CD4-positive, CD25-positive, alpha-beta regulatory T cell (primary cell): Measurements from ENCODE around the gene DUSP22. TPM values are rescaled to one million over a fixed set of nuclear protein-coding genes. Genes with fewer than 3 reads are reported as not detected.

Source experiments
- ATAC-seq, 2 donors: fragments of 150-1000 bp; cut with Tn5 transposase; one replicate each; pipeline ENCODE4 v1.10.0; 2021; ENCODE audit warnings: low read depth in 2 of 2, moderate number of reproducible peaks in 2 of 2, moderate library complexity in 1 of 2
- DNase-seq, 3 donors: peaks; one replicate each; pipeline versions ENCODE4 v3.0.0 to v3.0.0-alpha.2; 2012 to 2022; ENCODE audit warnings: mixed read lengths in 1 of 3
- H3K27ac ChIP-seq: one replicate; pipeline ENCODE4 v1.7.0; 2013; ENCODE audit warnings: mild to moderate bottlenecking, low read length; ENCODE audit not compliant: insufficient read depth, poor library complexity, severe bottlenecking
- H3K27me3 ChIP-seq: one replicate; pipeline ENCODE4 v1.7.0; 2013; ENCODE audit warnings: low read length; ENCODE audit not compliant: control insufficient read depth, insufficient read depth
- H3K36me3 ChIP-seq: one replicate; pipeline ENCODE4 v1.7.0; 2013; ENCODE audit warnings: mild to moderate bottlenecking, low read length, moderate library complexity; ENCODE audit not compliant: control insufficient read depth, insufficient read depth
- H3K4me1 ChIP-seq: 2 replicates; pipeline ENCODE4 v1.7.0; 2013; ENCODE audit warnings: mild to moderate bottlenecking, low read length; ENCODE audit not compliant: insufficient read depth, control insufficient read depth, poor library complexity, severe bottlenecking
- H3K4me3 ChIP-seq: one replicate; pipeline ENCODE4 v1.7.0; 2013; ENCODE audit warnings: low read depth, mild to moderate bottlenecking, low read length, moderate library complexity
- H3K9me3 ChIP-seq, 2 experiments: 1 replicate in 1 of 2; 2 replicates in 1 of 2; pipeline ENCODE4 v1.7.0; 2013; ENCODE audit warnings: low read length in 2 of 2, mild to moderate bottlenecking in 1 of 2, moderate library complexity in 1 of 2; ENCODE audit not compliant: control insufficient read depth in 2 of 2
- H3K27ac Mint-ChIP-seq, 3 donors: one replicate each; pipeline ENCODE4 v1.8.0; 2020 to 2022; ENCODE audit warnings: mild to moderate bottlenecking in 3 of 3, mixed read lengths in 3 of 3, moderate library complexity in 2 of 3
- H3K27me3 Mint-ChIP-seq: one replicate; pipeline ENCODE4 v1.8.0; 2022; ENCODE audit warnings: mild to moderate bottlenecking, mixed read lengths
- H3K36me3 Mint-ChIP-seq: one replicate; pipeline ENCODE4 v1.8.0; 2020; ENCODE audit warnings: mixed read lengths
- H3K4me1 Mint-ChIP-seq, 4 donors: one replicate each; pipeline ENCODE4 v1.8.0; 2020 to 2022; ENCODE audit warnings: mixed read lengths in 4 of 4, mild to moderate bottlenecking in 1 of 4
- H3K4me3 Mint-ChIP-seq, 4 donors: one replicate each; pipeline ENCODE4 v1.8.0; 2020 to 2022; ENCODE audit warnings: mild to moderate bottlenecking in 4 of 4, mixed read lengths in 4 of 4, moderate library complexity in 3 of 4
- H3K9me3 Mint-ChIP-seq, 7 donors: one replicate each; pipeline ENCODE4 v1.8.0; 2020 to 2022; ENCODE audit warnings: mixed read lengths in 7 of 7, mild to moderate bottlenecking in 3 of 7, moderate library complexity in 2 of 7
- polyA plus RNA-seq, 4 donors: library from polyadenylated mRNA; unstranded; fragments of 300-500 nt; fragmentation: Illumina TruSeq; gene quantifications; one replicate each; pipeline ENCODE4 v1.2.3, GENCODE V29; 2021
- total RNA-seq: library from RNA; stranded (reverse); gene quantifications from one replicate; pipeline ENCODE4 v1.2.3, GENCODE V29; 2022

DUSP22 gene
- total and polyA plus RNA-seq, 5 donors from 2014 or later, result 45.5 to 48.5 (median 46.6) TPM

- H3K36me3 Mint-ChIP-seq, result no peaks in the 10 kb centered on the region
- peak overlapping the region; percentile 41 to 57 (median 52) for H3K27ac Mint-ChIP-seq
- ATAC-seq, result peak in 1 of 2 donors; percentile 26
- Histone ChIP-seq H3K36me3 (no peaks in the 10 kb centered on the region), H3K27ac (peak overlapping the region; percentile 56), H3K27me3 (no peaks in the 10 kb centered on the region), H3K9me3 (no peaks in the 10 kb centered on the region), H3K4me1 (peaks cover 12% of the 10 kb centered on the region), H3K4me3 (peak overlapping the region; percentile 83)
- peak in 2 of 3 donors; percentile 19 to 72 for DNase-seq
- peaks cover 0 to 3% (median 0%) of the 10 kb centered on the region in 7 donors for H3K9me3 Mint-ChIP-seq
- peaks cover 25 to 65% (median 46%) of the 10 kb centered on the region in 4 donors for H3K4me1 Mint-ChIP-seq
- peaks cover 4% of the 10 kb centered on the region for H3K27me3 Mint-ChIP-seq
- peak overlapping the region; percentile 29 to 64 (median 48) for H3K4me3 Mint-ChIP-seq
Observed at GRCh38 chr6:259901-260508, 32.3 kb upstream of the DUSP22 start.

GRCh38 chr6:264626-265025 lies 27.7 kb upstream of the DUSP22 start:
- no peaks in the 10 kb centered on the region for H3K27me3 Mint-ChIP-seq
- no peak overlapping the region for H3K27ac Mint-ChIP-seq
- H3K27ac ChIP-seq, result no peak overlapping the region
- no peak overlapping the region for H3K4me3 ChIP-seq
- peaks cover 0 to 5% (median 0%) of the 10 kb centered on the region in 7 donors for H3K9me3 Mint-ChIP-seq
- no peaks in the 10 kb centered on the region for H3K27me3 ChIP-seq
- no peak overlapping the region for H3K4me3 Mint-ChIP-seq
- peaks cover 12 to 32% (median 23%) of the 10 kb centered on the region in 4 donors for H3K4me1 Mint-ChIP-seq
- DNase-seq (no peak), ATAC-seq (no peak)
- no peaks in the 10 kb centered on the region for H3K9me3 ChIP-seq
- H3K36me3 Mint-ChIP-seq, result no peaks in the 10 kb centered on the region
- H3K36me3 ChIP-seq, result no peaks in the 10 kb centered on the region
- peaks cover 9% of the 10 kb centered on the region for H3K4me1 ChIP-seq

- Histone ChIP-seq H3K9me3 (no peaks in the 10 kb centered on the region), H3K4me3 (no peak overlapping the region), H3K4me1 (peaks cover 14% of the 10 kb centered on the region), H3K36me3 (no peaks in the 10 kb centered on the region), H3K27me3 (no peaks in the 10 kb centered on the region), H3K27ac (no peak overlapping the region)
- Mint-ChIP-seq H3K27ac (no peak overlapping the region), H3K27me3 (peaks cover 5% of the 10 kb centered on the region), H3K9me3 (peaks cover 0 to 17% (median 3%) of the 10 kb centered on the region in 7 donors), H3K4me1 (peaks cover 27 to 41% (median 34%) of the 10 kb centered on the region in 4 donors), H3K4me3 (no peak overlapping the region), H3K36me3 (no peaks in the 10 kb centered on the region)
- no peak for ATAC-seq
- no peak for DNase-seq
Observed at GRCh38 chr6:268394-268935, 23.8 kb upstream of the DUSP22 start.

- Histone ChIP-seq H3K9me3 (no peaks in the 10 kb centered on the region), H3K4me1 (peaks cover 14% of the 10 kb centered on the region), H3K27me3 (no peaks in the 10 kb centered on the region), H3K27ac (no peak overlapping the region), H3K36me3 (no peaks in the 10 kb centered on the region), H3K4me3 (no peak overlapping the region)
- Mint-ChIP-seq H3K27me3 (peaks cover 10% of the 10 kb centered on the region), H3K4me1 (peaks cover 27 to 37% (median 33%) of the 10 kb centered on the region in 4 donors), H3K27ac (peak overlapping the region in 2 of 3 donors; percentile 6 to 52), H3K4me3 (peak overlapping the region in 1 of 4 donors; percentile 32), H3K9me3 (peaks cover 0 to 13% (median 2%) of the 10 kb centered on the region in 7 donors), H3K36me3 (no peaks in the 10 kb centered on the region)
- no peak for ATAC-seq
- DNase-seq, result no peak
Observed at GRCh38 chr6:273551-274058, 18.7 kb upstream of the DUSP22 start.

GRCh38 chr6:277746-278145 lies 14.5 kb upstream of the DUSP22 start:
- Mint-ChIP-seq H3K36me3 (peaks cover 18% of the 10 kb centered on the region), H3K9me3 (peaks cover 0 to 3% (median 0%) of the 10 kb centered on the region in 7 donors)

GRCh38 chr6:278494-278893 lies 13.8 kb upstream of the DUSP22 start:
- Mint-ChIP-seq H3K27ac (no peak overlapping the region), H3K9me3 (no peaks in the 10 kb centered on the region)
- no peak for DNase-seq

More at GRCh38 chr6:277746-278145, 14.5 kb upstream of the DUSP22 start:
- Histone ChIP-seq H3K27ac (no peak overlapping the region), H3K9me3 (no peaks in the 10 kb centered on the region), H3K4me3 (no peak overlapping the region), H3K36me3 (no peaks in the 10 kb centered on the region), H3K27me3 (no peaks in the 10 kb centered on the region), H3K4me1 (no peaks in the 10 kb centered on the region)
- Mint-ChIP-seq H3K4me3 (no peak overlapping the region), H3K4me1 (peaks cover 8 to 14% (median 9%) of the 10 kb centered on the region in 4 donors), H3K27ac (no peak overlapping the region), H3K27me3 (peaks cover 9% of the 10 kb centered on the region)
- ATAC-seq, result no peak
- DNase-seq, result no peak

GRCh38 chr6:279341-280029 lies 12.8 kb upstream of the DUSP22 start:
- Mint-ChIP-seq H3K4me1 (peaks cover 5 to 17% (median 10%) of the 10 kb centered on the region in 4 donors), H3K36me3 (peaks cover 18% of the 10 kb centered on the region), H3K9me3 (no peaks in the 10 kb centered on the region), H3K27me3 (peaks cover 9% of the 10 kb centered on the region), H3K4me3 (no peak overlapping the region), H3K27ac (no peak overlapping the region)
- no peak for DNase-seq
- H3K4me3 ChIP-seq, result no peak overlapping the region
- peaks cover 3% of the 10 kb centered on the region for H3K4me1 ChIP-seq
- H3K36me3 ChIP-seq, result no peaks in the 10 kb centered on the region
- no peaks in the 10 kb centered on the region for H3K9me3 ChIP-seq
- H3K27me3 ChIP-seq, result no peaks in the 10 kb centered on the region
- ATAC-seq, result no peak
- H3K27ac ChIP-seq, result no peak overlapping the region

More at GRCh38 chr6:278494-278893, 13.8 kb upstream of the DUSP22 start:
- no peak overlapping the region for H3K4me3 ChIP-seq
- H3K4me1 ChIP-seq, result no peaks in the 10 kb centered on the region
- H3K36me3 Mint-ChIP-seq, result peaks cover 18% of the 10 kb centered on the region
- H3K27ac ChIP-seq, result no peak overlapping the region
- H3K36me3 ChIP-seq, result no peaks in the 10 kb centered on the region
- no peak for ATAC-seq
- no peaks in the 10 kb centered on the region for H3K9me3 ChIP-seq
- H3K4me3 Mint-ChIP-seq, result no peak overlapping the region
- no peaks in the 10 kb centered on the region for H3K27me3 ChIP-seq
- H3K27me3 Mint-ChIP-seq, result peaks cover 9% of the 10 kb centered on the region
- H3K4me1 Mint-ChIP-seq, result peaks cover 5 to 9% (median 6%) of the 10 kb centered on the region in 4 donors
